H1 (cell line): ENCODE data around the gene BRMS1. TPM values are rescaled to one million over a fixed set of nuclear protein-coding genes. Genes with fewer than 3 reads are reported as not detected.

ENCODE experiments used
- CHD7 ChIP-seq: fragments of 300-600 bp; sonication (generic); IDR thresholded peaks from 2 replicates; pipeline ENCODE4 v1.7.1; 2012; ENCODE audit warnings: low read length, moderate library complexity, mild to moderate bottlenecking, inconsistent platforms; ENCODE audit not compliant: insufficient replicate concordance
- KDM4A ChIP-seq: IDR thresholded peaks from one replicate; pipeline ENCODE4 v1.7.1; 2012; ENCODE audit warnings: low read depth, mild to moderate bottlenecking, moderate library complexity, low read length, inconsistent platforms; ENCODE audit not compliant: severe bottlenecking
- polyA plus RNA-seq, 7 experiments: library from polyadenylated mRNA; depleted of rRNA in 3 of 7; stranded (reverse) in 5 of 7; unstranded in 2 of 7; fragments of >200 nt in 5 of 7; fragments of 200-250 nt in 2 of 7; gene quantifications; 1 replicate in 5 of 7; 2 replicates in 1 of 7; 4 replicates in 1 of 7; pipeline versions ENCODE4 v1.2.1 to v1.2.3, GENCODE V29; 2011 to 2013; ENCODE audit warnings: missing spikeins in 2 of 7, mixed read lengths in 2 of 7
- total RNA-seq: library from RNA; stranded (reverse); fragmentation: NEBNext Ultra II Directional; extraction: Animal tissue kit (Norgen Biotek cat#: 25700); gene quantifications from 2 replicates; pipeline ENCODE4 v1.2.1, GENCODE V29; 2021
- TF ChIP-seq, protein P1 (sequence below): IDR thresholded peaks from 2 replicates; pipeline ENCODE4 v1.6.1; 2012; ENCODE audit warnings: inconsistent platforms

BRMS1 gene
- total and polyA plus RNA-seq, 2 of the 8 experiments (the other 6 are each of a cell fraction or from before 2014, with no cell fraction given): 39.2 to 46.1 TPM

DNA sequence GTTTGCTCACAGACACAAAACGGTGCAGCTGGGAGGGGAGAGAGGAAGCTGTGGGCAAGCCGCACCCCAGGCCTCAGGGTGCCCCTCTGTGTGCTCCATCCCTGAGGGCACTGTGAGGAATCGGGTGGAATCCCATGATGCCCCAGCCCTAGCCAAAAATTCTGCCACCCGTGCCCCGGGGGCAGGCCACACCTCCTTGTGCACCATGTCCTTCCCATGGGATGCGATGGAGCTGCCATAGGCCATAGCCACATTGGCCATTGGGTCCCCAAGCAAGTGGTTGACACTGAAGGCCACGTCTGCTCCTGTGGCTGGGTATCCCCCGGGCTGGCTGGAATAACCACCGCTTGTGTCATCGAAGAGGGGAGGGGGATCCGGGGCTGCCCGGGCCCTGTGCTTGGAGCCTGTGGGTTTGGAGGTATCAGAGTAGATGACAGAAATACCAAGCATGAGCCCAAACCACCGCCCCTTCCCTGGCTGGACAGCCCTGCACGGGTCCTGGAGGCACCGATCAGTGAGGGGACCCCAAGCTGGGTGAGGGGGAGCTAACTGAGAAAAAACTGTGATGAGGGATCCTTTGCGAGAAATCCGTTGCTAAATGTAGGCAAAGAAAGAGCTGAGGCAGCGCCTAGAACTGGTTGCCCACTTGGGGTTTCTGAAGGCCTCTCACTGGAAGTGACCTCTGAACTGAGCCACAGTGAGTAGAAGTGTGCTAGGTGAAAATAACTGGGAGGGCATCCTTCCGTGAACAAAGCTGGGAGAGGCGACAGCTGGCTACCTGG lies 56.8 kb downstream of the BRMS1 start (continued):
- TF ChIP-seq CHD7 (no peak), KDM4A (no peak)
- TF ChIP-seq, protein P1, sequence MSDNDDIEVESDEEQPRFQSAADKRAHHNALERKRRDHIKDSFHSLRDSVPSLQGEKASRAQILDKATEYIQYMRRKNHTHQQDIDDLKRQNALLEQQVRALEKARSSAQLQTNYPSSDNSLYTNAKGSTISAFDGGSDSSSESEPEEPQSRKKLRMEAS: no peak
